Activated naive CD4-positive, alpha-beta T cell treated with anti-CD3 and anti-CD28 coated beads, Interleukin-2, amount 50 U/mL, for 72 hours (primary cell): Measurements from ENCODE around the gene CITED2. TPM values are rescaled to one million over a fixed set of nuclear protein-coding genes. Genes with fewer than 3 reads are reported as not detected.
"Not testable (repeated sequence)": the region's sequence is repeated elsewhere in the genome, so short reads cannot be mapped to it uniquely, and the experiment has no call there.

Experiments
- ATAC-seq, 2 donors: fragments of 150-1000 bp; cut with Tn5 transposase; 2 replicates each; pipeline ENCODE4 v1.10.0; 2021; ENCODE audit warnings: mild to moderate bottlenecking in 2 of 2, moderate library complexity in 2 of 2
- DNase-seq, 2 donors: peaks; one replicate each; pipeline ENCODE4 v3.0.0; 2021 to 2022; ENCODE audit warnings: low spot score in 2 of 2
- H3K27ac Mint-ChIP-seq, 2 donors: one replicate each; pipeline ENCODE4 v1.8.0; 2022; ENCODE audit warnings: mild to moderate bottlenecking in 2 of 2, mixed read lengths in 2 of 2
- H3K36me3 Mint-ChIP-seq, 2 donors: one replicate each; pipeline ENCODE4 v1.8.0; 2022; ENCODE audit warnings: mixed read lengths in 2 of 2
- H3K9me3 Mint-ChIP-seq, 2 donors: one replicate each; pipeline ENCODE4 v1.8.0; 2022; ENCODE audit warnings: mixed read lengths in 2 of 2
- total RNA-seq, 2 donors: library from RNA; stranded (reverse); gene quantifications; one replicate each; pipeline ENCODE4 v1.2.3, GENCODE V29; 2022

The CITED2 gene
- total RNA-seq, 2 donors from 2014 or later = 14.5 to 40.3 TPM

DNA sequence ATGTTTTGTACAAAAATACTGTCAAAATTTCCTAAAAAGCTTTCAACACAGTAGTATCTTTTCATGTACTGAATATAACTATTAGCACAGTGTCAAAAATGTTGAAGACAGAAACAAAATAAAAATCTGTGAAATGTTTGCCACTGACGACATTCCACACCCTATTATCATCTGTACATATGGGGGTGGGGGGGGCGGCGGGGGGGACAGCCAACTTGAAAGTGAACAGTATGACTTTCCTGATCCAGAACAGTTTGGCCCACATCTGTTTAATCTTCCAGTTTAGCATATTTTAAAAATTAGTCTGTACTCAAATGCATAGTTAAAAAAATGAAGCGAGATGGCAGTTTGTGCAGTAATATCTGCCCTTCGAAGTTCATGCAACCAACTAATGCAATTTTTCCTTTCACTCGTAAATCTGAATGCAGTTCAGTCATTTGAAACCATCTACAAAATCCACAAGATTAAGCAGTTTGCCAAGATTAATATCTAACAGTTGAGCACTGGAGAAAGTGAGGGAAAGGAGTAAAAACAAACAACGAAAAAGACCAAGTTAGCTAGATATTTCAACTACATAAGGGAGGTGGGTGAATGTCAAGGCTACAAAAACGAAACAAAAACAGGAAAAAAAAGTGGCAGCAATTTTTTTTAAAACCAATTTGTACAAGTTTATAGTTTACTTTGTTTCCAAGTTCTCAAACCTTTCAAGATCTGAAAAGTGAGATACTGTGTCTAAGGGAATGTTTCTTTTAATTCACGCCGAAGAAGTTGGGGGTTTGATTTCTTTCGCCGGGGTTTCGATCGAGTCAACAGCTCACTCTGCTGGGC lies 1.9 kb downstream of the CITED2 start:
- DNase-seq = no peak
- Mint-ChIP-seq H3K9me3 (no peaks in the 10 kb centered on the region), H3K27ac (peak overlapping the region; percentile 89 to 93), H3K36me3 (peaks cover 18 to 28% of the 10 kb centered on the region in 2 donors)
- no peak for ATAC-seq

DNA sequence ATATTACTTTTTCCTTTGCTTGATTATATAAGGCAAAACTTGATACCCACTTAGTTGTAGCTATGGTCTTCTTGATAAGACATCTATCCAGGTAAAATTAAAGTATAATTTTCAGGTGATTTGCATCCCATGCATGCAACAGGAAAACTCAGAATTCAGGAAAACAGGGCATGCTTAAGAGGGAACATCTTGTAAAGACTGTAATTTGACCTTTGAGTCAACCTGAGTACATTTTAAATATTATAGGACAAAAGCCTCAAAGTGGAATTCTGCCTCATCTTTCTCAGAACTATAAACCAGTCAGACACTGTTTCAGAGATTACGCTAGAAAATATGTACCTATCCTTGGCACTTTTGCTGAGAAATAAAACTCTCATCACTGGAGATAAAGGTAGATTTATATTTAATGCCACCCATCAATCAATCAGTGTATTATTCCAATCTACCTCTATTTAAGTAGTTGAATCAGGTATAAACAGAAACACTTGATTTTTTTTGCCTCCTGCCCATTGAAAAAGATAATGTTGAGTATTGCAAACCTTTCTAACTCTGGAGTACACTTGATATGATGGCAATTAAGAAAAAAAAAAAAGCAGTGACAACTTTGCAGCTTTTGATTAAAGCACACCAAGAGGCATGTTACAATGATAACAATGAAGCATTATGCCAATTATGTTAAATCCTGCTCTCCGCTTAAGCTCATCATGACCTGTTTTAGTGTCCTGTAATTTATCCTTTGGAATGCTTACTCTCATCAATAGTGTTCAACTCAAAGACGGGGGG lies 2.8 kb downstream of the CITED2 start:
- peak overlapping the region; percentile 53 to 59 for H3K27ac Mint-ChIP-seq
- no peak for DNase-seq
- no peak for ATAC-seq
- peaks cover 18 to 28% of the 10 kb centered on the region in 2 donors for H3K36me3 Mint-ChIP-seq
- H3K9me3 Mint-ChIP-seq = no peaks in the 10 kb centered on the region

DNA sequence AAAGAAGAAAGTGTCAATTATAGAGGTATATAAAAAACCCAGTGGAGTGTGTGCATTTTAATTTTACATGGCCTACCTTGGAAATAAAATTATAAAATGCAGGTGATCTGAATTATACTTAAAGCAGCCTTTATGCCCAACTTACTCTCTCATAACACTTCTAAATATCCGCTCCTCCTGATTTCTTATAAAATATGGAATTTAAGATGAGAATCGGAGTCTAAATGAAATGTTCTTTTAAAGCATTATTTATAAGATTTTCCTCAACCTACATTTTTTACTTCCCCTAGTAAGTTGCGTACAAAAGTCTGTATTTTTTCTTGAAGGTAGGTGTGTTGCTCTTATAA lies 3.5 kb downstream of the CITED2 start:
- Mint-ChIP-seq H3K36me3 (peaks cover 18 to 28% of the 10 kb centered on the region in 2 donors), H3K9me3 (no peaks in the 10 kb centered on the region), H3K27ac (peak overlapping the region in 1 of 2 donors; percentile 59)
- no peak for DNase-seq
- ATAC-seq = no peak

DNA sequence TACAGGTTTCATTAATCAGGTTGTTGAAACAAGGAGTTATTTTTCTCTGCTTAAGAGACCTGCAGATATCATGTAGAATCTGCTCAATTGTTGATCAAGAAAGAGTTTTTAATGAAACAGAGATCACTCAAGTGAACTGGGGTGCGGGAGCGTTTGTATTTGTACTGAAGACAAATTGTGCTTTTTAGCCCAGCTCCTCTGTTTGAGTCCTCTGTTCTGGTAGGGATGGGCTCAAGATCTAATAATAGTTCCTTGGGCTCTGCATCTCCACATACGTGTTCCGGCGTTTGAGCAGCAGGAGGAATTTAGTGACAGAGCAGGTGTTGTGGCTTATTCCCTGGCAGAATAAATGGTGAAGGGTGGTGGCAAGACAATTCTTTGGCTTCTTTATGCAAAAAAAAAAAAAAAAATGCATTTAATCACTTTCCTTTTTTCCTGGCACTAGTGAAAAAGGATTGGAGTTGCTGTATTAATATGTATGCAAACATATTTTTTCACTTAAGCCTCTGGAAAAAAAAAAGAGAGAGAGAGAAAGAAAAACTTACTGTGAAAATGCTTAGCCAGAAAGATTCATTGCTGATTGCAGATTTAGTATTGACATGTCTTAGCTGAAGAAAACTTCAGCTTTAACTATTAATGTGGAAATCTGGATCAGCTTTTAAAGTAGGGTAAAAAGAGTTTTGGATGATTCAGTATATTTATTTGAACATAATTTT lies 4.0 kb downstream of the CITED2 start:
- ATAC-seq (no peak), DNase-seq (no peak)
- Mint-ChIP-seq H3K36me3 (peaks cover 18 to 25% of the 10 kb centered on the region in 2 donors), H3K9me3 (no peaks in the 10 kb centered on the region), H3K27ac (peak overlapping the region in 1 of 2 donors; percentile 86)

DNA sequence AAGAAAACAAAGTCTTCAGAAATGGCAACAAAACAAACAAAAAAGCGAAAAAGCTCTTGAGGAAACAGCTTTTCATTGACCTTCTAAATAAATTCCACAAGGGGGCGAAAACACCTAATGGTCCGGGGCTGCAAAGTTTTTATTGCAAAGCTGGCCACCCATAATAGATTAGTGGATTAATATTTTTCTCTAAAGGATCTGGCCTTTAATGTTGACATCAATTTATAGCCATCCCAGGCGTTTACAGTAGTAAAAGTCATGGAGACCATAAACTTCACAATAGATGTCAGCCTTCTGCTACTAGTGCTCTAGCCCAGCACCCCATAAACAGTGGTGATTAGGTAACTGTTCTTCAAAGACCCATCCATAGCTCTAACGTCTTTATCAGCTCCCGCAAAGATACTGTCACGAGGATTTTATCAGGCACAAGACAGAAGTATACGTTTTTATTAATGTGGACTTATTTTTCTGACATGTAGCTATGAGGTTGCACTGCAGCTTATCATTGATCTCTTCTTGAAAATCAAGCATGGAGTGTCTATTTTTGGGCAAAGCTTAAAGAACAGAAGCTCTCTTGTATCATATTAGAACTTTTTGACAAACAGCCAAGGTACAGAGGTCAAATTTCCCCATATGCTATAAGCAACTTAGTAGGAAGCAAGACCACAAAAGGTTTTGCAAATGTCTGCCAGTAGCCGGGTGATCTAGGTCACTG lies 4.7 kb downstream of the CITED2 start:
- peaks cover 18 to 19% of the 10 kb centered on the region in 2 donors for H3K36me3 Mint-ChIP-seq
- DNase-seq = no peak
- peak overlapping the region in 1 of 2 donors; percentile 86 for H3K27ac Mint-ChIP-seq
- no peaks in the 10 kb centered on the region for H3K9me3 Mint-ChIP-seq
- ATAC-seq = no peak

DNA sequence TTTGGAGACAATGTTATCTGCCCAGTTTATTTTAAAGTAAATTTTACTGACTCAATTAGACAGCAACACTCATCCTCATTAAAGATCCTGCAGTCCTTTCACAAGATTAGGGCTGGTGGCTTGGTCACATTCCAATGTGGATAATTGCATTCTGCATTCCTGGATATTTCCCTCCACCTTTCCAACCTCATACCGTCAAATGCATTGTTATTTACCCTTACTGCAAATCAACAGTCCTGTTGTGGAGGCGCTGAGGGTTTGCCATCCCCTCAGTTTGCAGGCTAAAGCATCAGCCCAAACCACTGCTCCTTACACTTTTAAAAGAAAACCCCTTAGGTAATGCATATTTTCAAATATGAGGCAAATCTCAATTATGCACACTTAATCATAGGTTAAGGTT lies 5.4 kb downstream of the CITED2 start:
- DNase-seq (no peak), ATAC-seq (no peak)
- Mint-ChIP-seq H3K9me3 (no peaks in the 10 kb centered on the region), H3K36me3 (peaks cover 13 to 15% of the 10 kb centered on the region in 2 donors), H3K27ac (no peak overlapping the region)

DNA sequence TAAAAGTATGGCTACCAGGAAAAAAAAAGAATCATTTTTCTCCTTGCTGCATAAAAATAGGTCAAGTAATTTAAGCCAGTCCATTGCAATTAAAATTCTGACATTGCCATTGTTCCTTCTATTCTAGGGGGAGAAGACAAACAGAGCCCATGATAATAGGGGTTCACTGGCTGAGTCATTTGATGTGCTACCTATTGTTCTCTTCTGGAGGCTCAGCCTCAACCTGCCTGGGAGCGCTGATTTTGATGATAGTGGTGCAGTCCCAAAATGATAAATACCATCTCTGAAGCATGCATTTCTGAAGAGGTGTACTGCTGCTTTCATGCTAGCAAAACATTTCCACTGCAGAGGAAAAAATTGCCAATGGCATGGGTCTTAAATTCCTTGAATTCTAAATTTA lies 5.8 kb downstream of the CITED2 start:
- no peaks in the 10 kb centered on the region for H3K9me3 Mint-ChIP-seq

DNA sequence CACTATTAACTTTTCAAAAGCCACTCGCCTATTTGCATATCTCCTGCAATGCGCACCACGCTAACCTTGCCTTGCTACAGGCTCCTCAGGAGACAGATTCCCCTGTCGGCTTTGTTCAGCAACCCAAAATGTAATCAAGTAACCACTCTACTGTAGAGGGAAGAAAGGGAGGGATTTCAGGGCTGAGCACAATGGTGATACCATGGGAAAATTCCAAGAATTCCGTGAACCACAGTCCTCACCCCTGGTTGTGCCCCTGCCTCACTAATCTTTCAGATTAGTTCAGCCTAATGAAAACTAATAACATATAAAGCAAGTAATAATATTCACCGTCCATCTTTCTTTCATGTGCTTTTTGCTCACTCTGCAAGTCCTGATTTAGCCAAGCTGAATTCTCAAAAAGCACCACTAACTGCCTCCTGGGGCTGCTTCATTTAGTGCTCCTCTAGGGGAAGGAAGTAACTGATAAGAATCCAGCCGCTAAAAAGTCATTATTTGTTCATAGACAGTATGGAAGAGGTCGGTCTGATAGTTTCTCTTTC lies 6.6 kb downstream of the CITED2 start:
- no peak overlapping the region for H3K27ac Mint-ChIP-seq
- ATAC-seq (no peak), DNase-seq (no peak)
- H3K36me3 Mint-ChIP-seq = peaks cover 5 to 6% of the 10 kb centered on the region in 2 donors
- H3K9me3 Mint-ChIP-seq = no peaks in the 10 kb centered on the region

More for the DNA sequence above, 5.8 kb downstream of the CITED2 start:
- DNase-seq = no peak
- Mint-ChIP-seq H3K36me3 (peaks cover 9 to 11% of the 10 kb centered on the region in 2 donors), H3K27ac (no peak overlapping the region)
- no peak for ATAC-seq

DNA sequence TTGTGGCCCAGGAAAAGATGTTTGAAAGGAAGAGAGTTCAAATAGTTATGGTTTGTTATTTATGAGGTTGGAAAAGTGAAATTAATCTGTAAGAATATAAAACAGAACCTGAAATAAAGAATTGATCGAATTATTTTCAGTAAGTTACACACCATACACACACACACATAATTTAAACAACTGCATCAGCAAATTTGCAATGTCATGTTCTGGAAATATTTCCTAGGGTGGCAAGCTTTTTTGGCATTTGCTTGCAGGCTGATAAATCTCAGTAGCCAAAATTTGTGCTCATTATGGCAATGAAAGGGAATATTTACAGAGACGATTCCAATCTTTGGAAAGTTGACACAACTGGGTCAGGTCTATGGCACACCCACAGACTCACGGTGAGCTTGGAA lies 9.5 kb downstream of the CITED2 start:
- DNase-seq (no peak), ATAC-seq (no peak)
- Mint-ChIP-seq H3K36me3 (no peaks in the 10 kb centered on the region), H3K27ac (no peak overlapping the region), H3K9me3 (no peaks in the 10 kb centered on the region)

DNA sequence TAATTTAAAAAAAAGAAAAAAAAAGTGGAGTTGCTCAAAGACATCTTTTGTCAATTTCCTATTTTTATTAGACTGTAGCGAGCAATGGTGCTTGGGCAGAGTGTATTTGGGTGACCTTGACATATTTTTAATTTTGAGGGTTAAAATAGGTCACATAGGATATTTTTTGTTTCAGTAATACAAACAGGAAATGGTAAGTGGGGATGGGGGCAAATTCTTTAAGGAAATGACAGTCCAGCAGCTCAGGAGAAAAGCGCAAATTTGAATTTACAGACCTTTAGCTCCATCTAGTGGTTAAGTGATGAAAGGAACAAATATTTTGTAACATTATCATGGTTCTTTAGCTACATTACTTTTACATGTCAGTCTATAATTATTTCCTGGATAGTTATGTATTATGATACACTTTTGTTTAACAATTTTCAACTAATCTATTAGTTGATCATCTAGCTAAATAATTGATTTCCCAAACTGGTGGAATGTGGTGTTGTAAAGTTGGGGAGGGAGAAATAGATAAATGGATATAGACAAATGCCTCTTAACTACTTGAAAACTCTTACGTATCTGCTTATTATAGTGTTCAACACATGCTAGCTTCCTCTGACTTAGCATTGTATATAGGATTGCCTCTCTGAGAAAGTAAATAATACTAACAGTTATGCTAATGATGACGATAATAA lies 10.0 kb downstream of the CITED2 start:
- H3K27ac Mint-ChIP-seq = no peak overlapping the region
- DNase-seq (no peak), ATAC-seq (peak in 1 of 2 donors; percentile 44)
- H3K9me3 Mint-ChIP-seq = peaks cover 0 to 4% of the 10 kb centered on the region in 2 donors
- no peaks in the 10 kb centered on the region for H3K36me3 Mint-ChIP-seq

DNA sequence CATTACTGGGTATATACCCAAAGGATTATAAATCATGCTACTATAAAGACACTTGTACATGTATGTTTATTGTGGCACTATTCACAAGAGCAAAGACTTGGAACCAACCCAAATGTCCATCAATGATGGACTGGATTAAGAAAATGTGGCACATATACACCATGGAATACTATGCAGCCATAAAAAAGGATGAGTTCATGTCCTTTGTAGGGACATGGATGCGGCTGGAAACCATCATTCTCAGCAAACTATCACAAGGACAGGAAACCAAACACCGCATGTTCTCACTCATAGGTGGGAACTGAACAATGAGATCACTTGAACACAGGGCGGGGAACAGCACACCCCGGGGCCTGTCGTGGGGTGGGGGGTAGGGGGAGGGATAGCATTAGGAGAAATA lies 10.7 kb downstream of the CITED2 start:
- not testable (repeated sequence) for DNase-seq, H3K36me3 Mint-ChIP-seq, ATAC-seq

DNA sequence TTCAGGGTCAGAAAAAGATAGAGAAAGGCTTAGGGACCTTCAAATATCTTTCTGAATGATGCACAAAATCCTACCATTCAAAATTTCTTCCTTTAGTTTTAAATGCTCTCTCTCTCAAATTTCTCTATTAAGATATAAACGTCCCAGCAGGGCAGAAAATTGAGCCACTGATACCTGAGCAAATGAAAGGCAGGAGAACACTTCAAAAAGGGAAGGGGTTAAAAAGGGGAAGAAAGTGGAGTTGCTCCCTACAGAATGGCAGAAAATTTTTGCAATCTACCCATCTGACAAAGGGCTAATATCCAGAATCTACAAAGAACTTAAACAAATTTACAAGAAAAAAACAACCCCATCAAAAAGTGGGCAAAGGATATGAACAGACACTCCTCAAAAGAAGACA lies 11.3 kb downstream of the CITED2 start:
- not testable (repeated sequence) for DNase-seq, H3K36me3 Mint-ChIP-seq, ATAC-seq
- H3K9me3 Mint-ChIP-seq = peaks cover 0 to 11% of the 10 kb centered on the region in 2 donors
- peak overlapping the region in 1 of 2 donors; percentile 38 for H3K27ac Mint-ChIP-seq

More for the DNA sequence above, 10.7 kb downstream of the CITED2 start:
- H3K9me3 Mint-ChIP-seq, H3K27ac Mint-ChIP-seq: not testable (repeated sequence)

DNA sequence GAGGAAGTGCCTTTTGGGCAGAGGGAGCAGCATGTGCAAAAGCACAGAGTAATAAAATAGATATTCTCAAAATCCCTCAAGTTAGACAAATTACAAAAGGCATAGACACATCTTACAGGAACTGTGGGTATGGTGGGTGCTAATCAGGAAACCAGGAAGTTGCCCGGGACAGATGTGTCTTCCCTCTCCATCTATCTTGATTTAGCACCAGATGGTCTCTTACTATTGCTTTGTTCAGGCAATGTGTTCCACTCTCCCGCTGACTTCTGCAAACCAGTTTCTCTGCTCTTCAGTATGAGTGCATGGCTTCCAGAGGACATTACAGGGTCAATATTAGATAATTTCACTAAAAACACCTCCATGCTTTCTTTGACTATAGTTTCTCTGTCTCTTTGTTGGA lies 13.2 kb downstream of the CITED2 start:
- no peak overlapping the region for H3K27ac Mint-ChIP-seq
- peaks cover 0 to 11% of the 10 kb centered on the region in 2 donors for H3K9me3 Mint-ChIP-seq
- DNase-seq (no peak), ATAC-seq (no peak)
- no peaks in the 10 kb centered on the region for H3K36me3 Mint-ChIP-seq

DNA sequence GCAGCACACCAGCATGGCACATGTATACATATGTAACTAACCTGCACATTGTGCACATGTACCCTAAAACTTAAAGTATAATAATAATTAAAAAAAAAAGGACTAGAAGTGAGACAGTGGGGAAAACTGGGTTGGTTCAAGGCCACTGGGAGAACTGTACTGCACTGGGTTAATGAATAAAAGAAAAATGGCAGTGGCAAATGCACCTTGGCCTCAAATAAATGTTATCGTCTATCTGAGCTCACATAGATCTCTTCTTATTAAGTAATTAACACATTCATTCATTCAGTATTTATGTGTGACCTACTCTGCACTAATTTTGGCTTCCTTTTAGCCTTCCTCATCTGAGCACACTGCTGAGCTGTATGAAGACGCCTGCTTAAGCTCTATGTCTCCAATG lies 17.5 kb downstream of the CITED2 start:
- no peak overlapping the region for H3K27ac Mint-ChIP-seq
- H3K9me3 Mint-ChIP-seq = peaks cover 4 to 28% of the 10 kb centered on the region in 2 donors
- DNase-seq = no peak
- no peak for ATAC-seq
- H3K36me3 Mint-ChIP-seq = peaks cover 0 to 7% of the 10 kb centered on the region in 2 donors

DNA sequence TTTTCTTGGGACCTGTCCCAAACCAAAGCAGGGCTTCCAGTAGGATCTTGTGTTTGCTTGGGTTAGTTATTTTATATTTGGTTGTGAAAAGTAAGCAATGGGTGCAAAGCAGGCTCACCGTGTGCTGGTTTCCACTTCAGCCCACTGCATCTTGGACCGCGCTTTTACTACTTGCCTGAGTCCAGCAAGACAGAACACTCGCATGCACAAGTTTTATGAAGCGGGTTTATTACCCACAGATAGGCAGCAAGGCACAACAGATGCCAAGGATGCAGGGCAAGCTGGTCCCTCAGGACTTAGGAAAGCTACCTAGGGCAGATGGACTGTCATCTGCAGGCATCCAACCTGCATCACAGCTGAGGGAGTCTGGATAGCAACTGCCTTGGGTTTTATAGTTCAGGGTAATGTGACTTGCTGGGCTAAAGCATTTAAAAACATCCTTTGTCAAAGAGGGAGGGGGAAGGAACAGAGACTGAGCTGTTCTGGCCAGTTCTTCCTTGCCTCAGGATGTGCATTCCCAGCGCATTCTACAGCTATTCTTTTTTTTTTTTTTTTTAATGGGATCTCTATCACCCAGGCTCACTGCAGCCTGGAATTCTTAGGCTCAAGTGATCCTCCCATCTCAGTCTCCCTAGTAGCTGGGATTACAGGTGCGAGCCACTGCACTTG lies 18.5 kb downstream of the CITED2 start:
- DNase-seq = no peak
- peaks cover 4 to 28% of the 10 kb centered on the region in 2 donors for H3K9me3 Mint-ChIP-seq
- ATAC-seq = no peak

More for the DNA sequence above, 18.5 kb downstream of the CITED2 start:
- peaks cover 0 to 7% of the 10 kb centered on the region in 2 donors for H3K36me3 Mint-ChIP-seq
- no peak overlapping the region for H3K27ac Mint-ChIP-seq
